ENCODE data around the gene OPN3.

DNA sequence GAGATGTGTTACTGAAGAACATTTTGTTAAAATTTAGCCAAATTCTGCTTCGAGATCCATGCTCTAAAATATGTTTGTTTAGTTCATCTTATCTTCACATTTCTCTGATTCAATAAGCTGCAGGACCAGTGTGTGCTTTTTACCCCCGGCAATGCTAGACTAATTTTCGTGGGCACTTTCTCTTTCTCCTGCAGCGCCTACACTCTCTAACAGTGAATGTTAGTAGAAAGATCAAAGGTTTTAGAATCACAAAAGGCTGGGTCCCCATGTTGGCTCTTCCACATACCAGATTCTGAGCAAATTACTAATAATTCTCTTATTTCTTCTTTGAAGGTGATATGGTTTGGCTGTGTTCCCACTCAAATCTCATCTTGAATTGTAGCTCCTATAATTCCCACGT, 8.5 kb downstream of the OPN3 start:
- TF ChIP-seq EZH2 (IDR thresholded peaks at IDR 0.05; ENCODE audit: borderline replicate concordance, insufficient read depth, low read length, poor library complexity, severe bottlenecking) (no peak), POLR2AphosphoS5 (IDR thresholded peaks at IDR 0.05) (no peak), EP300 (conservative IDR thresholded peaks at IDR 0.05; ENCODE audit: poor library complexity, severe bottlenecking) (no peak), SMC3 (conservative IDR thresholded peaks at IDR 0.05; ENCODE audit: poor library complexity) (no peak), MXI1 (conservative IDR thresholded peaks at IDR 0.05; ENCODE audit: poor library complexity, severe bottlenecking) (no peak)
- TF ChIP-seq, protein P1, sequence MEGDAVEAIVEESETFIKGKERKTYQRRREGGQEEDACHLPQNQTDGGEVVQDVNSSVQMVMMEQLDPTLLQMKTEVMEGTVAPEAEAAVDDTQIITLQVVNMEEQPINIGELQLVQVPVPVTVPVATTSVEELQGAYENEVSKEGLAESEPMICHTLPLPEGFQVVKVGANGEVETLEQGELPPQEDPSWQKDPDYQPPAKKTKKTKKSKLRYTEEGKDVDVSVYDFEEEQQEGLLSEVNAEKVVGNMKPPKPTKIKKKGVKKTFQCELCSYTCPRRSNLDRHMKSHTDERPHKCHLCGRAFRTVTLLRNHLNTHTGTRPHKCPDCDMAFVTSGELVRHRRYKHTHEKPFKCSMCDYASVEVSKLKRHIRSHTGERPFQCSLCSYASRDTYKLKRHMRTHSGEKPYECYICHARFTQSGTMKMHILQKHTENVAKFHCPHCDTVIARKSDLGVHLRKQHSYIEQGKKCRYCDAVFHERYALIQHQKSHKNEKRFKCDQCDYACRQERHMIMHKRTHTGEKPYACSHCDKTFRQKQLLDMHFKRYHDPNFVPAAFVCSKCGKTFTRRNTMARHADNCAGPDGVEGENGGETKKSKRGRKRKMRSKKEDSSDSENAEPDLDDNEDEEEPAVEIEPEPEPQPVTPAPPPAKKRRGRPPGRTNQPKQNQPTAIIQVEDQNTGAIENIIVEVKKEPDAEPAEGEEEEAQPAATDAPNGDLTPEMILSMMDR (IDR thresholded peaks at IDR 0.05; ENCODE audit: poor library complexity, severe bottlenecking): no peak
- TF ChIP-seq, protein P2, sequence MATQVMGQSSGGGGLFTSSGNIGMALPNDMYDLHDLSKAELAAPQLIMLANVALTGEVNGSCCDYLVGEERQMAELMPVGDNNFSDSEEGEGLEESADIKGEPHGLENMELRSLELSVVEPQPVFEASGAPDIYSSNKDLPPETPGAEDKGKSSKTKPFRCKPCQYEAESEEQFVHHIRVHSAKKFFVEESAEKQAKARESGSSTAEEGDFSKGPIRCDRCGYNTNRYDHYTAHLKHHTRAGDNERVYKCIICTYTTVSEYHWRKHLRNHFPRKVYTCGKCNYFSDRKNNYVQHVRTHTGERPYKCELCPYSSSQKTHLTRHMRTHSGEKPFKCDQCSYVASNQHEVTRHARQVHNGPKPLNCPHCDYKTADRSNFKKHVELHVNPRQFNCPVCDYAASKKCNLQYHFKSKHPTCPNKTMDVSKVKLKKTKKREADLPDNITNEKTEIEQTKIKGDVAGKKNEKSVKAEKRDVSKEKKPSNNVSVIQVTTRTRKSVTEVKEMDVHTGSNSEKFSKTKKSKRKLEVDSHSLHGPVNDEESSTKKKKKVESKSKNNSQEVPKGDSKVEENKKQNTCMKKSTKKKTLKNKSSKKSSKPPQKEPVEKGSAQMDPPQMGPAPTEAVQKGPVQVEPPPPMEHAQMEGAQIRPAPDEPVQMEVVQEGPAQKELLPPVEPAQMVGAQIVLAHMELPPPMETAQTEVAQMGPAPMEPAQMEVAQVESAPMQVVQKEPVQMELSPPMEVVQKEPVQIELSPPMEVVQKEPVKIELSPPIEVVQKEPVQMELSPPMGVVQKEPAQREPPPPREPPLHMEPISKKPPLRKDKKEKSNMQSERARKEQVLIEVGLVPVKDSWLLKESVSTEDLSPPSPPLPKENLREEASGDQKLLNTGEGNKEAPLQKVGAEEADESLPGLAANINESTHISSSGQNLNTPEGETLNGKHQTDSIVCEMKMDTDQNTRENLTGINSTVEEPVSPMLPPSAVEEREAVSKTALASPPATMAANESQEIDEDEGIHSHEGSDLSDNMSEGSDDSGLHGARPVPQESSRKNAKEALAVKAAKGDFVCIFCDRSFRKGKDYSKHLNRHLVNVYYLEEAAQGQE (IDR thresholded peaks at IDR 0.05; ENCODE audit: borderline replicate concordance): no peak

Data from neural cell (in vitro differentiated cells).